ENCODE measurements around the gene IRGQ.

The IRGQ gene

GRCh38 chr19:43534816-43535761, 60.8 kb downstream of the IRGQ start:
- DNase-seq = peak in 2 of 4 experiments; percentile 19 to 26
